Natural killer cell treated with Interleukin-12 subunit alpha and Interleukin-12 subunit beta and Interleukin-15 and Interleukin-18, amount 100 ng/mL, for 72 hours (primary cell): ENCODE results near the gene FARP2. TPM values are rescaled to one million over a fixed set of nuclear protein-coding genes. Genes with fewer than 3 reads are reported as not detected.

Source experiments
- ATAC-seq, 2 donors: fragments of 150-1000 bp; cut with Tn5 transposase in 1 of 2; sonication (Bioruptor Pico), chemical (Tn5 transposase) in 1 of 2; 2 replicates each; pipeline ENCODE4 v1.10.0; 2021
- DNase-seq: peaks from one replicate; pipeline ENCODE4 v3.0.0; 2022; ENCODE audit warnings: low spot score
- H3K27ac Mint-ChIP-seq, 2 donors: 1 replicate in 1 of 2; 2 replicates in 1 of 2; pipeline ENCODE4 v1.8.0; 2022; ENCODE audit warnings: mixed read lengths in 2 of 2, mild to moderate bottlenecking in 1 of 2, moderate library complexity in 1 of 2
- H3K27me3 Mint-ChIP-seq, 2 donors: 1 replicate in 1 of 2; 2 replicates in 1 of 2; pipeline ENCODE4 v1.8.0; 2022; ENCODE audit warnings: mixed read lengths in 2 of 2
- H3K36me3 Mint-ChIP-seq: one replicate; pipeline ENCODE4 v1.8.0; 2022; ENCODE audit warnings: mixed read lengths
- H3K4me1 Mint-ChIP-seq, 2 donors: 1 replicate in 1 of 2; 2 replicates in 1 of 2; pipeline ENCODE4 v1.8.0; 2022; ENCODE audit warnings: low read depth in 2 of 2, mixed read lengths in 2 of 2, mild to moderate bottlenecking in 1 of 2
- H3K4me3 Mint-ChIP-seq: one replicate; pipeline ENCODE4 v1.8.0; 2022; ENCODE audit warnings: mixed read lengths
- H3K9me3 Mint-ChIP-seq: 2 replicates; pipeline ENCODE4 v1.8.0; 2022; ENCODE audit warnings: mixed read lengths
- total RNA-seq, 2 donors: library from RNA; stranded (reverse); gene quantifications; one replicate each; pipeline ENCODE4 v1.2.3, GENCODE V29; 2022

Gene FARP2
- total RNA-seq, 2 donors from 2014 or later = 49.2 to 77.3 TPM

DNA sequence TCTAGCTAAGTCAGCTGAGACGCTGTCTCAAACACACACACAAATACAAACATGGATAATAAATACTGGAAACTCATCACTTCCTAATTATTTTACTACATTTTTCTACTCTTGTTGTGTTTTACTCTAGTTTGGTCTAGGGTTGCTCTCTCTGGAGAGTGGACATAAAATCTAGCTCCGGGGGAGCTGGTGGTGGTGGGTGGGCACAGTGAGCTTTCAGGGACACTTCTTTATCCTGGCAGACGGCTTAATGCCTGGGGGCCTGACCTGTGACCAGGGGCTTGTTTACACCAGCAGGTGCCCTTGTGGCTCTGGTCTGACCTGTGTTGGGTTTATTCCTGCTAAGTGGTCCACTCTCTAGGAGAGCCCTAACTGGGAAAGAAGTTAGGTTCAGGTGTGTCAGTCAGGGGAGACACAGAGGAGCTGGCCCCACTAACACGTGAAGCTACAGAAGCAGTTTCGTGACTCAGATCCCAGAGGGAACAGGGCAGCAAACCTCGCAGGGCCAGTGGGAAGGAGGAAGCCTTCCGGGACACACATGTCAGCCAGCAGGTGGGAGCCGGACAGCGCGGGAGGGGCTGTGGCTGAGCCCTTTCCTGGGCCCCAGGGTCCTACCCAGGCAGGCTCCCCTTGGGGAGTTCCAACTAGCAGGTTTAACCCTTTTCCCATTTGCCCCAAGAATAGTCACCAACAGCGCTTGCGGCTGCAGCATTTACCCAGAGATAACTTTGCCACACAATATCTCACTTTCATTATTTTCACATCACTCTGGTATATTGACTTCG lies 180.0 kb downstream of the FARP2 start:
- DNase-seq = peak; percentile 40
- H3K9me3 Mint-ChIP-seq = no peaks in the 10 kb centered on the region
- H3K4me1 Mint-ChIP-seq = peaks cover 0 to 3% of the 10 kb centered on the region in 2 donors
- no peak for ATAC-seq
- H3K36me3 Mint-ChIP-seq = no peaks in the 10 kb centered on the region
- H3K4me3 Mint-ChIP-seq = no peak overlapping the region
- peaks cover 4 to 7% of the 10 kb centered on the region in 2 donors for H3K27me3 Mint-ChIP-seq
- no peak overlapping the region for H3K27ac Mint-ChIP-seq

DNA sequence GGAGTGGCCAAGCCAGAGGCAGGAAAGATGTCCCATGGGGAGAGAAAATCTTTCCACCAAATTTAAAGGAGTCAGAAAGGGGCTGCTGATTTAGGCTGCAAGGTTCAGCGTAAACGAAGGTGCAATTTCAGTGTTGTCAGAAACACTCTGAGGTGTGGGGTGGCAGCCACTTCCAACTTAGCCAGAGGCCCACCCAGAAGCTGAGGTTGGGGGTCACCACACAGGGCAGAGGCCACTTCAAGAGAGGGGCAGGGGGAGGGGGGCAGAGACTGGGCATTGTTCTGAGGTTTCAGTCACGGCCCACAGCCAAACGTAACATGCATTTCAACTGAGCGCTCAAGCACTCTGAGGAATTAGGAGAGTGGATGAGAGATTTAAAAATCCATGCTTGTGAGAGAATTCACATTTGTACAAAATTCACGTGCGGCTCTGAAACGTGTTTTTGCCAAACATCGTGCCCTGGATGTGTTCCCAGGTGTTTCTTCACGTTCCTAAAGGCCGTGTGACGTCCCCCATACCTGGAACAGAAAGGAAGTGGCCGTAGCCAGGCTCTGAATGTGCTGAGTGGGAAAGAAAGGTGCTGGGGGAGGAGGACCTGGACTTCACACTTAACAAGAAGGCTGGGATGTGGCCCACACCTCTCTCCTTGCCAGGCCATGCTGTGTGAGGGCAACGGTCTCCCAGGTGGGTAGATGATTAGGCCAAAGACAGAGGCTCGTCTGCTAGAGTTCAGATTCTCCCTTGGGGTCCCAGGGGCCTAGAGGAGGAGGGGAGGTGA lies 182.9 kb downstream of the FARP2 start:
- peaks cover 0 to 3% of the 10 kb centered on the region in 2 donors for H3K4me1 Mint-ChIP-seq
- peak; percentile 56 for DNase-seq
- H3K9me3 Mint-ChIP-seq = no peaks in the 10 kb centered on the region
- H3K27me3 Mint-ChIP-seq = peaks cover 4 to 7% of the 10 kb centered on the region in 2 donors
- no peak overlapping the region for H3K27ac Mint-ChIP-seq
- no peak for ATAC-seq
- H3K4me3 Mint-ChIP-seq = no peak overlapping the region
- no peaks in the 10 kb centered on the region for H3K36me3 Mint-ChIP-seq

DNA sequence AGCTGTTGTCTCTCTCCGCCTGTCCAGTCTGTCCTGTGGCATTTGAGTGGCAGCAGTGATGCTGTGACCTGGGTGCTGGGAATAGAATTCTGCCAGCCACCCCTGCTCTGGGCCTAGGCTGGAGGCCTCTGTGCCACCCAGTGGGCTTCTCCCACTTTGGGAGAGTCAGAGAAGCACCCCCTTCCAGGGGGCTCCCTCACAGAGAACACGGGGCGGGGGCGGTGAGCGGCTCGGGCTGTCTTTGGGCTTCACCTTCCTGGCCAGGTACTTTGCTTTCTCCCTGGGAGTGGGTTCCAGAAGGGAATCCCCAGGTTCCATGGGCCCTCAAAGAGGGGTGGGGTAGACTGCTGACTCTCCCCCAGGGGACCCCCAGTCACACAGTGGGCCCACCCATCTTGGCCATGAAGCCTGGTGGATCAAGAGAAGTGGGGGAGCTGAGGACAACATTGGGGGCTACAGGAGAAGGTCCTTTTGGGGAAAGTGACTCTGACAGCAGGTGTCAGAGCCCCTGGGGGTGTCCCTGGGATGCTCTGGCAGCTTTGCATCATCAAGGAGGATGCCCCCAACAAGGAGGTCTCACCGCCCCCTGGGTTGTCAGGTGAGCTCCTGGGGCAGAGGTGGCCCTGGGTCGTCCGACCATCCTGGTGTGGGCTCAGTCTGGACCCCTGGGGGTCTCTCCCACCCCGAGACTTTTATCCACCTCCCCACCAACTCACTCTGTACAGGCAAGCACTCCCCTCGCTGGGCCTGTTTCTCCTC lies 183.7 kb downstream of the FARP2 start:
- DNase-seq (no peak), ATAC-seq (no peak)
- Mint-ChIP-seq H3K4me3 (no peak overlapping the region), H3K4me1 (peaks cover 0 to 3% of the 10 kb centered on the region in 2 donors), H3K9me3 (no peaks in the 10 kb centered on the region), H3K36me3 (no peaks in the 10 kb centered on the region), H3K27ac (no peak overlapping the region), H3K27me3 (peaks cover 4 to 7% of the 10 kb centered on the region in 2 donors)

DNA sequence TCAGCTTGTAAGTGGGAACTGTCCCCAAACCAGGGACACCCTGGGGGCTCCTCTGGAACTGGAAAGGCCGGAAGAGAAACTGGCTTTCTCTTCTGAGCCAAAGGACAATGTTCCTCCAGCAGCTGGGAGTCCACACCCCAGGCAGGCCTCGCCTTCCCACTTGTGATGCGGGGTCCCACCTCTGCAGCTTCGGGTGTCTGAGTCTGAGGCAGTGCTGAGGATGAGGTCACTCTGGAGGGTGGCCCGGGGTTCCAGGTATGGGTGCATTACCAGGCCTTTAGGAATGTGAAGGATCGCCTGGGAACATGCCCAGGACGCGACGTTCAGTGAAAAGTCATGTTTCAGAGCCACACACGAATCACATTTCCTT lies 184.3 kb downstream of the FARP2 start:
- H3K4me3 Mint-ChIP-seq = peak overlapping the region; percentile 60

DNA sequence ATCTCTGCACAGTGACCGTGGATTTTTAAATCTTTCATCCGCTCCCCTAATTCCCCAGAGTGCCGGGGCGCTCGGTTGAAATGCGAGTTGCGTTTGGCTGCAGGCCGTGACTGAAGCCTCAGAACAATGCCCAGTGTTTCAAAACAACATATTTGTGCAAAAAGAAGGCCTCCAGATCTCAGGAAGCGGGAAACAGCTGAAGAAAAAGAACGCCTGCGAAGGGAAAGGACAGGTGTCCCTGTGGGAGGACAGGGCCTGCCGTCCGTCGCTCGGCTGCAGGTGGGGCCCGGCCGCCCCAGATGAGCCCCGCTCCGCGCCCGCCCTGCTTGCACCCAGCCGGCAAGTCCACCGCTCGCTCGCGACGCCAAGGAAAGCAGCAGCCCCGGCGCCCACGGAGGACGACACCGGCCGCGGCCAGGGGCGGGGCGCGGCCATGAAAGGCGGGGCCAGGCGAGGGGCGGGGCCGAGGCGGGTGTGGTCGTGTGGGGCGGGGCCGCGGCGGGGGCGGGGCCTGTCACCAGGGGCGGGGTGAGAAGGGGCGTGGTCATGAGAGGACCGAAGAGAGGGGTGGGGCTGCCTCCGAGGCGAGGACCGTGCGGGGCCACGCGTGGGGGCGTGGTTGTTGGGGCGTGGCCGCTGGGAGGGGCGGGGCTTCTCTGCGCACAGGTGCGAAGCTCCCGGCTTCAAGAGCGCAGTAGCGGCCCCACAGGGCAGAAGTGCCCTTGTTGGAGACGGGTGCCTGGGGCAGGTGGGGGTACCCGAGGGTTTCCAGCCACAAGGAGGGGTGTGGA lies 184.9 kb downstream of the FARP2 start:
- peaks cover 4 to 7% of the 10 kb centered on the region in 2 donors for H3K27me3 Mint-ChIP-seq
- peaks cover 0 to 3% of the 10 kb centered on the region in 2 donors for H3K4me1 Mint-ChIP-seq
- ATAC-seq = peak; percentile 87 to 94
- peak overlapping the region; percentile 60 for H3K4me3 Mint-ChIP-seq
- no peak overlapping the region for H3K27ac Mint-ChIP-seq
- no peaks in the 10 kb centered on the region for H3K36me3 Mint-ChIP-seq
- no peaks in the 10 kb centered on the region for H3K9me3 Mint-ChIP-seq
- peak; percentile 70 for DNase-seq

More for the DNA sequence above, 184.3 kb downstream of the FARP2 start:
- Mint-ChIP-seq H3K36me3 (no peaks in the 10 kb centered on the region), H3K27me3 (peaks cover 4 to 7% of the 10 kb centered on the region in 2 donors), H3K9me3 (no peaks in the 10 kb centered on the region), H3K4me1 (peaks cover 0 to 3% of the 10 kb centered on the region in 2 donors), H3K27ac (no peak overlapping the region)
- DNase-seq (no peak), ATAC-seq (no peak)

DNA sequence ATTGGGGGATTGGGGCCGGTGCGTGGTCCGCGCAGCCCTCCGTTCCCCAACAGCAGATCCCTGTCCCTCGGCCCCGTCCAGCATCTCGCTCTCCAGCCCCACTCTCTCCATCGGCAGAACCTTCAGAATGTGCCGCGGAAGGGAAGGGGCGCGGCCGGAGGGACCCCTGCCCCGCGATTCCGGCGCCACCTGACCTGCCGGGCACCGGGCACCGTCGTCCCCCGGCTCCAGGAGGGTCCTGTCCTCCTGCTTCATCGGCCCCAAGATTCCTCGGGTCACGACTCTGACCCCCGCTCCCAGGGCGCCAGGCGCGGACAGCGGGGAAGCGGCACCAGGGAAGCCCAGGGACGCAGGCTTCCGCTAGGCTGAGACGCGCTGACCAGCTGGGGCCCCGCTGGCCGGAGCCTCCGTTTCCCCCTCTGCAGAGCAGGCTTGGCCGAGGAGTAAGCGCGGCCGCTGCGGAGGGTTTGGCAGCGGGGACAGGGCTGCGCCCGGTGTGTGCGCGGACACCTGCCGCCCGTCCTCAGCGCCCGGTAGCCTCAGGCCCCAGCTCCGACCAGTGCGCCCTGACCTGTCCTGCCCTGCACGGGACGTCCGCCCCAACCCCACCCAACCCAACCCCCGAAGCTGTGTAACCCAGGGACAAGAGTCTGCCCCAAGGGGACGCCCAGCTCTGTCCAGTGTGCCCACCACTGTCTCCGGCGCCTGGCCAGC lies 185.6 kb downstream of the FARP2 start:
- no peak overlapping the region for H3K4me3 Mint-ChIP-seq
- peaks cover 4 to 7% of the 10 kb centered on the region in 2 donors for H3K27me3 Mint-ChIP-seq
- no peak overlapping the region for H3K27ac Mint-ChIP-seq
- DNase-seq (peak; percentile 44), ATAC-seq (no peak)
- H3K9me3 Mint-ChIP-seq = no peaks in the 10 kb centered on the region
- no peaks in the 10 kb centered on the region for H3K36me3 Mint-ChIP-seq
- H3K4me1 Mint-ChIP-seq = peaks cover 0 to 3% of the 10 kb centered on the region in 2 donors

DNA sequence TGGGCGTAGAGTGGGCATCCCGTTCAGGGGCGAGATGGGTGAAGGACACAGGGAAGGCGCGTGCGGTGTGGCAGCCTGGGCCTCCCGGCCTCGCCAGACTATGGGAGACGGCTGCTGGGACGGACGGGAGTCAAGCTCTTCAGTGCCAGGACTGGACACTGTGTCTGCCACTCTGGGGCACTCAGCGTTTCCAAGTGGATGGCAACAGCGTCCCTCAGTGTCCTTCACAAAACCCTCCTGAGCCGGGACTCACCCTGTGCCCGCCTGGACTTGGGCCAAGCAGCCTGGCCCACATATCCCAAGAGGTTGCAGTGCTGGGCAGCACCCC lies 186.2 kb downstream of the FARP2 start:
- no peaks in the 10 kb centered on the region for H3K9me3 Mint-ChIP-seq
- ATAC-seq = no peak
- peaks cover 7 to 8% of the 10 kb centered on the region in 2 donors for H3K27me3 Mint-ChIP-seq
- H3K27ac Mint-ChIP-seq = no peak overlapping the region
- H3K4me3 Mint-ChIP-seq = no peak overlapping the region
- H3K4me1 Mint-ChIP-seq = peaks cover 0 to 3% of the 10 kb centered on the region in 2 donors
- H3K36me3 Mint-ChIP-seq = no peaks in the 10 kb centered on the region
- peak; percentile 37 for DNase-seq

Other genes starting within 250 kb of the FARP2 start
- gene PASK, start 206.8 kb upstream of the FARP2 start, total RNA-seq = 10 to 100 TPM; 69.5 to 78.9 TPM
- 100 to 1,000 TPM in 1 of 2 donors, 10 to 100 TPM in 1; 54.8 to 109 TPM for gene PPP1R7, start 205.8 kb upstream of the FARP2 start, total RNA-seq
- 1 to 10 TPM; 2.8 to 7.1 TPM for gene ANO7, start 167.6 kb upstream of the FARP2 start, total RNA-seq
- gene HDLBP, start 40.6 kb upstream of the FARP2 start, total RNA-seq = 100 to 1,000 TPM; 295 to 479 TPM
- gene SEPTIN2, start 40.4 kb upstream of the FARP2 start, total RNA-seq = 100 to 1,000 TPM; 246 to 264 TPM
- gene STK25, start 152.3 kb downstream of the FARP2 start, total RNA-seq = 100 to 1,000 TPM; 110 to 169 TPM
- 1 to 10 TPM; 1.0 to 2.2 TPM for gene BOK, start 202.5 kb downstream of the FARP2 start, total RNA-seq